ENCODE measurements around the gene IPCEF1.
A peak's percentile ranks its signal among the peaks of the same experiment; 100 is the strongest.
"Not testable (repeated sequence)": the region's sequence is repeated elsewhere in the genome, so short reads cannot be mapped to it uniquely, and the experiment has no call there.

The IPCEF1 gene

GRCh38 chr6:154243793-154244750 is 112.5 kb downstream of the IPCEF1 start:
- DNase-seq: peak in 1 of 14 donors; percentile 51

GRCh38 chr6:154242617-154243357 is 113.8 kb downstream of the IPCEF1 start:
- DNase-seq: no peak

GRCh38 chr6:154241581-154241980 is 115.0 kb downstream of the IPCEF1 start:
- peak in 1 of 14 donors; percentile 63 for DNase-seq

- not testable (repeated sequence) for DNase-seq
Observed at GRCh38 chr6:154241061-154241460, 115.5 kb downstream of the IPCEF1 start.

- no peak for DNase-seq
Observed at GRCh38 chr6:154239392-154239791, 117.2 kb downstream of the IPCEF1 start.

- no peak for DNase-seq
Observed at GRCh38 chr6:154238831-154239230, 117.8 kb downstream of the IPCEF1 start.

GRCh38 chr6:154236646-154237301 is 119.8 kb downstream of the IPCEF1 start:
- DNase-seq: no peak

- no peak for DNase-seq
Observed at GRCh38 chr6:154234019-154234772, 122.4 kb downstream of the IPCEF1 start.

GRCh38 chr6:154233383-154233782 is 123.2 kb downstream of the IPCEF1 start:
- peak in 1 of 14 donors; percentile 29 for DNase-seq

- peak in 1 of 14 donors; percentile 65 for DNase-seq
Observed at GRCh38 chr6:154232013-154232910, 124.3 kb downstream of the IPCEF1 start.

GRCh38 chr6:154230910-154231595 is 125.5 kb downstream of the IPCEF1 start:
- DNase-seq: peak in 1 of 14 donors; percentile 27

GRCh38 chr6:154230393-154230792 is 126.2 kb downstream of the IPCEF1 start:
- DNase-seq: peak in 1 of 14 donors; percentile 18

- DNase-seq: no peak
Observed at GRCh38 chr6:154229786-154230185, 126.8 kb downstream of the IPCEF1 start.

- no peak for DNase-seq
Observed at GRCh38 chr6:154228521-154228905, 128.1 kb downstream of the IPCEF1 start.

- DNase-seq: no peak
Observed at GRCh38 chr6:154227862-154228520, 128.6 kb downstream of the IPCEF1 start.

GRCh38 chr6:154226461-154226860 is 130.1 kb downstream of the IPCEF1 start:
- no peak for DNase-seq

GRCh38 chr6:154223296-154223695 is 133.3 kb downstream of the IPCEF1 start:
- DNase-seq: peak in 1 of 14 donors; percentile 70

- peak in 1 of 14 donors; percentile 72 for DNase-seq
Observed at GRCh38 chr6:154222716-154223115, 133.9 kb downstream of the IPCEF1 start.

- no peak for DNase-seq
Observed at GRCh38 chr6:154219250-154219649, 137.4 kb downstream of the IPCEF1 start.

GRCh38 chr6:154218787-154219186 is 137.8 kb downstream of the IPCEF1 start:
- DNase-seq: no peak
